H1 (cell line): ENCODE measurements around the gene DNM2. TPM values are rescaled to one million over a fixed set of nuclear protein-coding genes. Genes with fewer than 3 reads are reported as not detected.

ENCODE experiments used
- CTCF ChIA-PET: fragments of 300-600 bp; sonication (Branson Sonifier 250); formaldehyde crosslinking; loops from one replicate; lab custom pipeline; 2021; ENCODE audit not compliant: partially characterized antibody; lab: Charles Lee
- POLR2A ChIA-PET: fragments of 300-600 bp; sonication (Branson Sonifier 250); formaldehyde crosslinking; loops from one replicate; lab custom pipeline; 2021; ENCODE audit warnings: inconsistent platforms; ENCODE audit not compliant: partially characterized antibody; lab: Charles Lee
- DNase-seq, 2 experiments: peaks; one replicate each; pipeline versions ENCODE4 v3.0.0 to v3.0.0-alpha.2; 2010 to 2022; ENCODE audit warnings: low spot score in 2 of 2, low read depth in 1 of 2, mixed read lengths in 1 of 2
- FAIRE-seq: peaks from 2 replicates; lab custom pipeline; 2011; peaks lifted over from hg19 to GRCh38; lab: Jason Lieb, UNC
- H2AFZ ChIP-seq: 2 replicates; pipeline ENCODE4 v1.8.1; 2012; ENCODE audit warnings: low read length, inconsistent platforms
- H2AK5ac ChIP-seq: 2 replicates; pipeline ENCODE4 v1.6.1; 2013; ENCODE audit warnings: low read depth, low read length
- H2BK120ac ChIP-seq: replicated peaks from 2 replicates; pipeline ENCODE3; 2013; ENCODE audit warnings: low read depth, low read length, inconsistent platforms
- H2BK12ac ChIP-seq: 2 replicates; pipeline ENCODE4 v1.6.1; 2013; ENCODE audit warnings: low read depth, low read length
- H2BK15ac ChIP-seq: 2 replicates; pipeline ENCODE4 v1.6.1; 2013; ENCODE audit warnings: low read length
- H2BK20ac ChIP-seq: 2 replicates; pipeline ENCODE4 v1.6.1; 2013; ENCODE audit warnings: low read length
- H2BK5ac ChIP-seq: 2 replicates; pipeline ENCODE4 v1.6.1; 2013; ENCODE audit warnings: low read depth, low read length
- H3K14ac ChIP-seq: 2 replicates; pipeline ENCODE4 v1.6.1; 2013; ENCODE audit warnings: inconsistent platforms; ENCODE audit not compliant: insufficient read length
- H3K18ac ChIP-seq: 2 replicates; pipeline ENCODE4 v1.6.1; 2013; ENCODE audit warnings: low read length; ENCODE audit errors: extremely low read depth
- H3K23ac ChIP-seq: 2 replicates; pipeline ENCODE4 v1.6.1; 2013; ENCODE audit warnings: inconsistent platforms; ENCODE audit not compliant: insufficient read length
- H3K23me2 ChIP-seq: 2 replicates; pipeline ENCODE4 v1.6.1; 2013; ENCODE audit warnings: low read depth, low read length
- H3K27ac ChIP-seq: 2 replicates; pipeline ENCODE4 v1.6.1; 2011; ENCODE audit warnings: low read depth, low read length, inconsistent platforms
- H3K27me3 ChIP-seq, 4 experiments: replicated peaks in 1 of 4; 1 replicate in 1 of 4; 2 replicates in 3 of 4; pipeline versions ENCODE4 v1.6.1 to v1.8.1; 2011 to 2013; ENCODE audit warnings: low read length in 3 of 4, mild to moderate bottlenecking in 3 of 4, inconsistent platforms in 2 of 4, mixed read lengths in 2 of 4, moderate library complexity in 1 of 4; ENCODE audit not compliant: control insufficient read depth in 3 of 4, insufficient read depth in 3 of 4; ENCODE audit errors: extremely low read depth in 1 of 4
- H3K36me3 ChIP-seq, 4 experiments: 2 replicates each; pipeline versions ENCODE4 v1.6.1 to v1.8.1; 2011 to 2013; ENCODE audit warnings: mild to moderate bottlenecking in 4 of 4, low read length in 3 of 4, moderate library complexity in 2 of 4, control low read depth in 1 of 4, inconsistent platforms in 1 of 4; ENCODE audit not compliant: insufficient read depth in 4 of 4, control insufficient read depth in 2 of 4
- H3K4ac ChIP-seq: replicated peaks from 2 replicates; pipeline ENCODE3; 2013; ENCODE audit warnings: low read length, low read depth, mixed read lengths, inconsistent platforms; ENCODE audit not compliant: insufficient read length
- H3K4me1 ChIP-seq, 4 experiments: replicated peaks in 1 of 4; 1 replicate in 1 of 4; 2 replicates in 3 of 4; pipeline versions ENCODE4 v1.6.1 to v1.8.1; 2011 to 2013; ENCODE audit warnings: low read length in 3 of 4, inconsistent platforms in 2 of 4, mixed read lengths in 1 of 4; ENCODE audit not compliant: insufficient read depth in 4 of 4, control insufficient read depth in 3 of 4
- H3K4me2 ChIP-seq, 2 experiments: 2 replicates each; pipeline versions ENCODE4 v1.6.1 to v1.8.1; 2011 to 2013; ENCODE audit warnings: low read depth in 2 of 2, low read length in 2 of 2, control low read depth in 1 of 2, inconsistent platforms in 1 of 2, mild to moderate bottlenecking in 1 of 2; ENCODE audit not compliant: insufficient read depth in 1 of 2
- H3K4me3 ChIP-seq, 4 experiments: fragments of 200-600, 300-600 bp in 1 of 4; sonication (generic), shearing (Covaris generic), sonication (Bioruptor Twin) in 1 of 4; 2 replicates each; pipeline versions ENCODE4 v1.5.1 to v1.8.1; 2011 to 2016; ENCODE audit warnings: low read length in 4 of 4, low read depth in 3 of 4, control low read depth in 2 of 4, inconsistent platforms in 2 of 4, mild to moderate bottlenecking in 2 of 4, mixed read lengths in 1 of 4, moderate library complexity in 1 of 4; ENCODE audit not compliant: insufficient read depth in 2 of 4; ENCODE audit errors: extremely low read depth in 1 of 4
- H3K56ac ChIP-seq: replicated peaks from 2 replicates; pipeline ENCODE3; 2013; ENCODE audit warnings: low read depth, mild to moderate bottlenecking, mixed read lengths, low read length, inconsistent platforms; ENCODE audit not compliant: insufficient read length
- H3K79me1 ChIP-seq: 2 replicates; pipeline ENCODE4 v1.6.1; 2013; ENCODE audit warnings: low read depth, low read length, control low read depth
- H3K79me2 ChIP-seq, 2 experiments: 2 replicates each; pipeline versions ENCODE4 v1.6.1 to v1.8.1; 2012 to 2013; ENCODE audit warnings: low read length in 2 of 2, mild to moderate bottlenecking in 2 of 2, inconsistent platforms in 1 of 2; ENCODE audit not compliant: insufficient read depth in 2 of 2, control insufficient read depth in 1 of 2
- H3K9ac ChIP-seq, 4 experiments: replicated peaks in 1 of 4; 1 replicate in 1 of 4; 2 replicates in 3 of 4; pipeline versions ENCODE4 v1.6.1 to v1.8.1; 2011 to 2013; ENCODE audit warnings: low read depth in 3 of 4, low read length in 3 of 4, control low read depth in 2 of 4, mild to moderate bottlenecking in 2 of 4, moderate library complexity in 2 of 4, inconsistent platforms in 1 of 4; ENCODE audit errors: extremely low read depth in 1 of 4
- H3K9me3 ChIP-seq, 2 experiments: 2 replicates each; pipeline versions ENCODE4 v1.6.1 to v1.8.1; 2012 to 2013; ENCODE audit warnings: mild to moderate bottlenecking in 2 of 2, moderate library complexity in 2 of 2, control low read depth in 1 of 2, inconsistent platforms in 1 of 2, low read depth in 1 of 2, low read length in 1 of 2, mixed read lengths in 1 of 2; ENCODE audit not compliant: insufficient read depth in 2 of 2
- H4K20me1 ChIP-seq, 2 experiments: replicated peaks in 1 of 2; 2 replicates each; pipeline versions ENCODE3 to v1.8.1; 2011 to 2013; ENCODE audit warnings: inconsistent platforms in 2 of 2, low read length in 2 of 2, mild to moderate bottlenecking in 1 of 2; ENCODE audit not compliant: insufficient read depth in 2 of 2, control insufficient read depth in 1 of 2
- H4K5ac ChIP-seq: 2 replicates; pipeline ENCODE4 v1.6.1; 2013; ENCODE audit warnings: low read length, low read depth, mixed read lengths, inconsistent platforms; ENCODE audit not compliant: insufficient read length
- H4K8ac ChIP-seq: 2 replicates; pipeline ENCODE4 v1.8.0; 2013; ENCODE audit warnings: mild to moderate bottlenecking, moderate library complexity, low read length, inconsistent platforms; ENCODE audit not compliant: insufficient read depth; ENCODE audit errors: extremely low read depth
- H4K91ac ChIP-seq: replicated peaks from 2 replicates; pipeline ENCODE3; 2013; ENCODE audit warnings: low read length, mixed read lengths, inconsistent platforms; ENCODE audit not compliant: insufficient read length
- NANOG ChIP-seq: IDR thresholded peaks from 2 replicates; pipeline ENCODE4 v1.6.1; 2011; ENCODE audit warnings: low read length, low read depth, mild to moderate bottlenecking, inconsistent platforms; ENCODE audit not compliant: insufficient read depth, poor library complexity, severe bottlenecking
- SRF ChIP-seq: IDR thresholded peaks from 2 replicates; pipeline ENCODE4 v1.6.1; 2011; ENCODE audit warnings: mild to moderate bottlenecking, low read depth, low read length, moderate library complexity
- WGBS, 2 experiments: shearing (Covaris generic) in 1 of 2; methylation state at CpG; one replicate each; pipeline versions ENCODE4 v1.1.6 to v1.1.7; 2013 to 2015; ENCODE audit warnings: low lambda C conversion rate in 2 of 2, mixed read lengths in 2 of 2, inconsistent platforms in 1 of 2, low coverage in 1 of 2, missing lambda C conversion rate in 1 of 2; ENCODE audit not compliant: insufficient replicate concordance in 2 of 2, insufficient coverage in 1 of 2, insufficient read length in 1 of 2; ENCODE audit errors: extremely low coverage in 1 of 2, missing lambda C conversion rate in 1 of 2; 5-methylcytosine and 5-hydroxymethylcytosine counted together
- polyA plus RNA-seq, 7 experiments: library from polyadenylated mRNA; depleted of rRNA in 3 of 7; stranded (reverse) in 5 of 7; unstranded in 2 of 7; fragments of >200 nt in 5 of 7; fragments of 200-250 nt in 2 of 7; gene quantifications; 1 replicate in 5 of 7; 2 replicates in 1 of 7; 4 replicates in 1 of 7; pipeline versions ENCODE4 v1.2.1 to v1.2.3, GENCODE V29; 2011 to 2013; ENCODE audit warnings: missing spikeins in 2 of 7, mixed read lengths in 2 of 7
- total RNA-seq: library from RNA; stranded (reverse); fragmentation: NEBNext Ultra II Directional; extraction: Animal tissue kit (Norgen Biotek cat#: 25700); gene quantifications from 2 replicates; pipeline ENCODE4 v1.2.1, GENCODE V29; 2021

DNM2 gene
- total and polyA plus RNA-seq, 2 of the 8 experiments (the other 6 are each of a cell fraction or from before 2014, with no cell fraction given), result 61.9 to 120 TPM

DNA sequence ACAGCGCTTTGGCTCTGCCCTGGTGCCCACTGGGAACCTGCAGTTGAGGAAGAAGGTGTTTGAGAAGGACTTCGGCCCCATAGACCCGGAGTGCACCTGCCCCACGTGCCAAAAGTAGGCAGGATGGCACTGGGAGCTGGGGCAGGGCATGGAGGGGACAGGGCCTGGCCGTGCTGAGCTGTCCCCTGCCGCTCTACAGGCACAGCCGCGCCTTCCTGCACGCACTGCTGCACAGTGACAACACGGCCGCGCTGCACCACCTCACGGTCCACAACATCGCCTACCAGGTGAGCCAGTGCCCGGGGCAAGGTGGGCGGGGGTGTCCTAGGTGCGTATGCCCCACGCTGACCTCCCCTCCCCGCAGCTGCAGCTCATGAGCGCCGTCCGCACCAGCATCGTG is 5.1 kb upstream of the DNM2 start:
- no peaks in the 10 kb centered on the region for H3K27me3 ChIP-seq
- CTCF ChIA-PET, result interaction anchor here (1.0 to 2.6 kb wide), 2 partner anchors 13 to 57 kb away, joined by 3 to 10 read pairs; no protein-coding TSS in a partner anchor
- FAIRE-seq, result no peak
- no peaks in the 10 kb centered on the region for H3K9me3 ChIP-seq
- H3K27ac ChIP-seq, result no peak overlapping the region
- H3K79me2 ChIP-seq, result no peaks in the 10 kb centered on the region
- H2BK12ac ChIP-seq, result no peak overlapping the region
- no peak overlapping the region for H3K4ac ChIP-seq
- no peaks in the 10 kb centered on the region for H3K79me1 ChIP-seq
- no peaks in the 10 kb centered on the region for H3K4me1 ChIP-seq
- H3K9ac ChIP-seq, result no peak overlapping the region
- no peak overlapping the region for H2BK20ac ChIP-seq
- no peak overlapping the region for H2AK5ac ChIP-seq
- no peak overlapping the region for H3K56ac ChIP-seq
- WGBS, 2 experiments, result 96% methylated on average over 22 of the region's 23 CpGs; no CpG with 5 or more reads in 1 of the 2 experiments
- H4K91ac ChIP-seq, result no peak overlapping the region
- H2AFZ ChIP-seq, result no peak overlapping the region
- POLR2A ChIA-PET, result interaction anchor here (0.9 to 55.9 kb wide), 2 partner anchors 44 to 176 kb away, joined by 3 to 1874 read pairs; partner anchors contain the start of gene ILF3
- no peak overlapping the region for H3K18ac ChIP-seq
- peak overlapping the region; percentile 24; the same call in 1 of the 2 replicates for H2BK5ac ChIP-seq
- no peak overlapping the region for H2BK120ac ChIP-seq
- peaks cover 0 to 11% (median 2%) of the 10 kb centered on the region in 4 experiments; a peak in 3 of 8 replicates for H3K36me3 ChIP-seq
- DNase-seq, result no peak
- no peak overlapping the region for H4K5ac ChIP-seq
- H3K14ac ChIP-seq, result no peak overlapping the region
- H3K4me3 ChIP-seq, result no peak overlapping the region
- H4K20me1 ChIP-seq, result no peaks in the 10 kb centered on the region
- H2BK15ac ChIP-seq, result no peak overlapping the region
- no peaks in the 10 kb centered on the region for H3K23me2 ChIP-seq
- no peak overlapping the region for H3K23ac ChIP-seq
- no peak overlapping the region for H4K8ac ChIP-seq
- no peak overlapping the region for H3K4me2 ChIP-seq
- no peak for TF ChIP-seq SRF
- no peak for TF ChIP-seq NANOG
- TF ChIP-seq, all 59 proteins: peak for 0
